GM08714 (cell line): Measurements from ENCODE around the gene CLN3.
"Not testable (repeated sequence)": the region's sequence is repeated elsewhere in the genome, so short reads cannot be mapped to it uniquely, and the experiment has no call there.

ENCODE experiments used
- H3K4me3 ChIP-seq: fragments of 200-500 bp; sonication (Bioruptor generic); 2 replicates; pipeline ENCODE4 v1.5.1; 2014; ENCODE audit warnings: mild to moderate bottlenecking, low read length, inconsistent platforms
- ZNF274 ChIP-seq: IDR thresholded peaks from 2 replicates; pipeline ENCODE4 v1.6.1; 2012; ENCODE audit warnings: mild to moderate bottlenecking, low read depth, low read length

The CLN3 gene

DNA sequence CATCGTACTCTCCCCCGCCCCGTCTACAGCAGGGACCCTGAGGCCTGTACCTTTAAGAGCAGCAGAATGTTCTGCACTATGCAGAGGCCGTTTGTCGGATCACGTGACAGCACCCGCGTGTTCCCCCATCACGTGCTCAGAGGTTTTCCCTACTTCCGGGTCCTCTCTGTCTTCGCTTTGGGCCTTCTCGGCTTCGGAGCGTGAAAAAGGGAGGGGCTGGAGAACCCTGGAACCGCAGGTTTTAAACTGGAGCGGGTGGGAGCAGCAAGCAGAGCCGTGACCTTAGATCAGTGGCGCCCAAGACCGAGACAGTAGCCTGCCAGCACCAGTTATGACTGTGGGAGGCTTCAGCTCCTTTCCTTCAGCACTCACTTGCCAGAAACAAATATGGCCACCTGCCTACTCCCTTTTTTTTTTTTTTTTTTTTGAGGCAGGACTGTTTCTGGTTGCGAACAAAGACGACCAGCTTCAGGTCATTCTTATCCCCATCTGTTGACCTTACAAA lies at the start of gene CLN3:
TSS of gene CLN3 (minus strand) at position 105 of the 505 bp plus-strand sequence. CDS start 315 bp downstream, outside the sequence.
- peak within 1 kb of the TSS; percentile 81 for H3K4me3 ChIP-seq
- TF ChIP-seq ZNF274 = no peak

DNA sequence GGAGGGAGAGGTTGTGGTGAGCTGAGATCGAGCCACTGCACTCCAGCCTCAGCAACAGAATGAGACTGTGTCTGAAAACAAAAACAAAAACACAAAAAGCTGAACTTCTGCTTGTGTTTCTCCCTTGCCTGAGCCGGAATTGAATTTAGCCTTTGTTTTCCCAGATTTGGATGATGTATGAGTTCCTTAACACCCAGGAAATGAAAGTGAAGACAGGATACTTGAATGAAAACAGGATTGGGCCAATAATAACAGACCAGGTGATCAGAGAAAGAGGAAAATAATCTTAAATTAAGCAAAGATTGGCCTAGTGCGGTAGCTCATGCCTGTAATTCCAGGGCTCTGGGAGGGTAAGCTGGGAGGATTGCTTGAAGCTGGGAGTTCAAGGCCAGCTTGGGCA lies 48.5 kb upstream of the CLN3 start:
- H3K4me3 ChIP-seq = no peak overlapping the region
- TF ChIP-seq ZNF274 = no peak

DNA sequence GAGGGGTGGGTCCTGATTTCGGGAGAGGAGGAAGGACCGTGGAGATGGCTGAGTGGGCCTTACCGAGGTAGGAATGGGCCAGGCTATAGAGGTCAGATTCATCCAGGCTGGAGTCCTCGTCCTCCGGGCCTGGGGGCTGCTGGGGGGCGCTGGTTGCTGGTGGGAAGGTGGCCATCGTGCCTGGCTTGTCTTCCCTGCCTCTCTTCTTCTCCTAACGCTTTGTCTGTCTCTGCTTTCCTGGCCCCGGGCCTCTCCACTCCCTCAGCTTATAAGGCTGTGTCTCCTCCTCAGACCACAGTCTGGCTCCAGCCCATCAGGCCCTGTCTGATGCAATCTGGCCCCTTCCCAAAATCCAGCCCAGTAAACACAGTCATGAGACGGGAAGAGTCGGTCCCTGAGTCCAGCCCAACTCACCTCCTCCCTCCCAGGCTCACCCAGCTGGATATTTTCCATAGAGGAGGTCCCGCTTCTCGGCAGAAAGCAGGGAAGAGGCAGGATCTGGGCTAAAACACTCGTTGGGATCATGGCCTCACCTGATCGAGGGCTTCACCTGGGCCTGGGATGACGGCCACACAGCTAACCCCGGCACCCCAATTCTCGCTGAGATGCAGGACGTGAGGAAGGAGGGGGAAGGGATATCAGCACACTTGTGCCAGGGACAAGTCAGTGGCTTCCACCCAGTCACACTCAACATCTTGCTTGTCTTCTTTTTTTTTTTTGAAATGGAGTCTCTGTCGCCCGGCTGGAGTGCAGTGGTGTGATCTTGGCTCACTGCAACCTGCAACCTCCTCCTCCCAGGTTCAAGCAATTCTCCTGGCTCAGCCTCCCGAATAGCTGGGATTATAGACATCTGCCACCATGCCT lies 47.1 kb upstream of the CLN3 start, which contains the start of gene NUPR1:
TSS of gene NUPR1 (minus strand) at position 242 of the 864 bp plus-strand sequence. CDS start at position 175, 67 bp downstream.
- TF ChIP-seq ZNF274 = no peak
- H3K4me3 ChIP-seq = no peak within 1 kb of the TSS

DNA sequence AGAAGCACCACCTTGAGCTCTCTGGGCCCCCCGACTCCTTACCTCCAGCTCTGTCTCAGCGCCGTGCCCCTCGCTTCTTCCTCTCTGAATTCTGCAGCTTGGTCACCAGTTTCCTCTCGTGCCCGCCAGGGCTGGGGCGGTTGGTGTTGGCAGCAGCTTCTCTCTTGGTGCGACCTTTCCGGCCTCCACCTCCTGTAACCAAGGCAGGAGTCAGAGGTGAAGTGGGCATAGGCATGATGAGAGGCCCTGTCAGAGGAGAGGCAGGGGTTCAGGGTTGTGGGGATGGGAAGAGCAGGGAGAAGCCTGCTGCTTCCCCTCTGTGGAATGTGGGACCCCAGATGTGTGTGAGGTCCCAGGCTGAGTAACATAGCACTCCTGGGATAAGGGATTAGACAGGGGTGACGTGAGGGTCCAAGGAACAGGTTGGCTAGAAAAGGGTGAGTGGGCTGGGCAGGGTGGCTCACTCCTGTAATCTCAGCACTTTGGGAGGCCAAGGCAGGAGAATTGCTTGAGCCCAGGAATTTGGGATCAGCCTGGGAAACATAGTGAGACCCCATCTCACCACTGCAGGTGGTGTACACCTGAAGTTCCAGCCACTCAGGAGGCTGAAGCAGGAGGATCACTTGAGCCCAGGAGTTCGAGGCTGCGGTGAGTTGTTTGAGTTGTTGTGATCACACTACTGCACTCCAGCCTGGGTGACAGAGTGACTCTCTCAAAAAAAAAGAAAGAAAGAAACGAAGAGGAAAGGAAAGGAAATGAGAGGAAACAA lies 46.3 kb upstream of the CLN3 start:
- no peak overlapping the region for H3K4me3 ChIP-seq
- TF ChIP-seq ZNF274 = no peak

DNA sequence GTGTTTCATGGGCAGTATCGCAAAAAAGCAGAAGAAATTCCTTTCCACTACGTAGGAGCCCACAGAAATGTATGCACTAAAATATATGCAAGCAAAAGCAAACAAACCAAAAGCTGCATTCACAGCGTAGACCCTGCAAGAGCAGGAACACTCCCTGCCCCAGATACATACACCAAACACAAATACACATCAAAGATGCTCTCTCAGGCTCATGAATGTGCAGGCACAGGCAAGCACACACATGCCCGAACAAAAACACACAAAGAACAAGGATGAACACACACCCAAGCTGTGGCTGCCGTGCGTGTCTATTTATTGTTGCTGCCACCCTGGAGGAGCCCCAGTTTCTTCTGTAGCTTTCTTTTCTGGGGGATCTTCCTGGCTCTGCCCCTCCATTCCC lies 45.2 kb upstream of the CLN3 start:
- TF ChIP-seq ZNF274 = no peak
- no peak overlapping the region for H3K4me3 ChIP-seq

DNA sequence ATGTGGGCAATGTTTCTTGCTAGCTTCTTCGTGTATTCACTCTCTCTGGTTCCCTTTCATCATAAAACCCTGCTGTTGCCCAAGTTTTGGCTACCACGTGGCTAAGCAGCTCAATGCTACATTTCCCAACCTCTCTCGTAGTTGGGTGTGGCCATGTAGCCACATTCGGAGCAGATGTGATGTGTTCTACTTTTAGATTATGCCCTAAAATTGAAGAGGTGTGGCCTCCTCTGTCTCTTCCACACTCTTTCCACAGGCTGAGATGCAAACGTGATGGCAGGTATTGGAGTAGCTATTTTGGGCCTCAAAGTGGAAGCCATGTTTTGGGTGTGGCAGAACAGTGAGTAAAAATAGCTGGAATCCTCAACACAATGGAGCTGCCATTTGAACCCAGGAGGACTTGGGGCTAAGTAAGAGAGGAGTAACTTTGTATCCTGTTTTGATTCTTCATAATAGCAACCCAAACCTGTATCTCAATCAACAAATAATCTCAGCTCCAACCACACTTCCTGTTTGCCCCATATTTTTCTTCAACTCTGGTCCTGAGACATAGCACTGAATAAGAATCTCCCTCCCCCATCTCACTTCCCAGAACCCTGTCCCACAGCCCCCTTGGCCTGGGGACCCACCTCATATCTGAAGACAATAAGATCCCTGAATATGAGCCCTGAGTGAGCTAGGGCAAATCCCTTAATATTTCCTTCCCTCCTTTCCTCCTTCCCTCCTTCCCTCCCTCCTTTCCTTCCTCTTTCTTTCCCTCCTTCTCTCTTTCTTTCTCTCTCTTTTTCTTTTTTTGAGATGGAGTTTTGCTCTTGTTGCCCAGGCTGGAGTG lies 42.9 kb upstream of the CLN3 start:
- no peak overlapping the region for H3K4me3 ChIP-seq
- TF ChIP-seq ZNF274 = no peak

DNA sequence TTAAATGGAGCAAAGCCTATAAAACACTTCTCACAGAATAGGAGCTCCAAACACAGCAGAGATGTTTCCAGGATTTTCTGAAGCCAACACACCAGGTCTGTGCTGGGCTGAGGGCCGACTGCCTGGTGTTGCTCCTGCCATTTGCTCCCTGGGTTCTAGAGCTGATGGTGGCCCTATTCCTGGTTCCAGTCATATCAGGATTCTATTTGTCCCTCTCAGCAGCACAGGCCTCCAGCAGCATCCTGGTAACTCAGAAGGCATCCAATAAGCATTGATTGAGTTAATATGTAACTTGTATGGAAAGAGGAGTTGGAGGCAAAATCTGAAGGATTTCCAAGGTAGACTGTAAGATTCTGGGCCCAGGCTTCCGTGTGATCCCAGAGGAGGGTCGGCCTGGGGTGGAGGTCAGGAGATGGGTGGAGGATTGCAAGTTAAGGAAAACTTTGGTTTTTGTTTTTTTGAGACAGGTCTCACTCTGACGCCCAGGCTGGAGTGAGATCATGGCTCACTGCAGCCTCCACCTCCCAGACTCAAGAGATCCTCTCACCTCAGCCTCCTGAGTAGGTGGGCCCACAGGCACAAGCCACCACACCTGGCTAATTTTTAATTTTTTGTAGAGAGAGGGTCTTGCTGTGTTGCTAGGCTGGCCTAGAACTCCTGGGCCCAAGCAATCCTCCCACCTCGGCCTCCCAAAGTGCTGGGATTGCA lies 41.2 kb upstream of the CLN3 start:
- no peak for TF ChIP-seq ZNF274
- no peak overlapping the region for H3K4me3 ChIP-seq

DNA sequence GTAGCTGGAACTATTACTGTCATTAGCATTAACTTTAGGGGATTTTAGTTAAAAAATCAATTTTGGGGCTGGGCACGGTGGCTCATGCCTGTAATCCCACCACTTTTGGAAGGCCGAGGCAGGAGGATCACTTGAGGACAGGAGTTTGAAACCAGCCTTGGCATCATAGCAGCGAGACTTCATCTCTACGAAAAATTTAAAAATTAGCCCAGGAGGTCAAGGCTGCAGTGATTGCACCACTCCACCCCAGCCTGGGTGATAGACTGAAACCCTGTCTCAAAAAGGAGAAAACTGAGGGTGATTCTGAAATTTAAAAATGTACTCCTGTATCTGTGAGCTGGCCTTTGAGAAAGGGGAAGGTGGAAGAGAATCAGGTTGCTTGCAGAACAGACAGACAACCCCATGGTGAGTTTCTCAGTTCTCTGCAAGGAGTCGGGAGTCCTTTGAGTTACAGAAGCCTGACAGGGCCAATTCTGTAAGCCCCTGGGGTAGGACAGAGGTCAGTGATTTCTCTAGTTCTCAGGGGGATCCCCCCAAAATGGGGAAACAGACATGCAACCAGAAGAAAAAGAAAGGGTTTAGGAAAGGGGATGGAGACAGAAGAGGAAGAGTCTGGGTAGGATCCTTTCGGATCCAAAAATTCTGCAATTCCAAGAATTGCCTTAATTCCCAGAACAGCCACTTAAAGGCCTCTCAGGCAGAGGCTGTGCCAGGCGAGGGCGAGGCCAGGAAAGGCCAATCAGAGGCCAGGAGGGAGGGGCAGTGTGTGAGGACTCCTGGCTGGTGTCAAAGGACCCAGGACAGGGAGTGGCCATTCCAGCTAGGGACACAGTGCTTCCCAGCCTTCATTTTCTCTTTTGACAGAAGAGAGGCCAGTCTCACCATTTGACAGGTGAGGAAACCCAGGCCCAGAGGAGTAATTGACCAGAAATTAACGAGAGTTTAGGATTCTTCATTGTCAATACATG lies 40.2 kb upstream of the CLN3 start:
- no peak overlapping the region for H3K4me3 ChIP-seq
- TF ChIP-seq ZNF274 = no peak

DNA sequence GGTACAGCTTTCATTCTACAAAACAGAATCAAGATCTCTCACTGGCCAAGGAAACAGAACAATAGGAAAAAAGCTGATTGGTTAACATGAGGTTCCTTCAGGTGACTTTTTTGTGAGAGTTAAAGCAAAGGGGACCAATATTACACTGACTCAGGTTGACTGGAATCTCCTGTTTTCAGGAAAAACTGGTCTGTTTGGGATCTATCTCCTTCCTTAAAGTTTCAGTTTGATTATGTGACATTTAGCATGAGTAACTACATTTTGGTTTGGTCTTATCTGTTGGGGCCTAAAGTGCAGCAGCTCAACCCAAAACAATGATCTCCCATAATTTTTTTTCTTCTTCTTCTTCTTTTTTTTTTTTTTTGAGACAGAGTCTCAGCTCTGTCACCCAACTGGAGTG lies 37.2 kb upstream of the CLN3 start:
- no peak for TF ChIP-seq ZNF274
- H3K4me3 ChIP-seq = no peak overlapping the region

DNA sequence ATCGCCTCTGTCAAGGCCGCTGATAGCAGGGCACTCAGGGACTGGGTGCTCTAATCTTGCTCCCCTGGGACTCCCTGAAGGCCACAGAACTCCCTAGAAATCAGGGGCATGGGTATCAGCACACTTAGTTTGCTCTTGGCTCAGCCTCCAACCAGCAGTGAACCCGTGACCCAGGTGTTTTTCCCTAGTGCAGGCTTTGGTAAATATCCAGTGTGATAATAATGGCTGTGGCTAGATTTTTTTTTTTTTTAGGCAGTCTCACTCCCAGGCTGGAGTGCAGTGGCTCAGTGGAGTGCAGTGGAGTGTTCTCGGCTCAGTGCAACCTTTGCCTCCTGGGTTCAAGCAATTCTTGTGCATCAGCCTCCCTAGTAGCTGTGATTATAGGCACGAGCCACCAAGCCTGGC lies 36.6 kb upstream of the CLN3 start:
- no peak overlapping the region for H3K4me3 ChIP-seq
- no peak for TF ChIP-seq ZNF274

DNA sequence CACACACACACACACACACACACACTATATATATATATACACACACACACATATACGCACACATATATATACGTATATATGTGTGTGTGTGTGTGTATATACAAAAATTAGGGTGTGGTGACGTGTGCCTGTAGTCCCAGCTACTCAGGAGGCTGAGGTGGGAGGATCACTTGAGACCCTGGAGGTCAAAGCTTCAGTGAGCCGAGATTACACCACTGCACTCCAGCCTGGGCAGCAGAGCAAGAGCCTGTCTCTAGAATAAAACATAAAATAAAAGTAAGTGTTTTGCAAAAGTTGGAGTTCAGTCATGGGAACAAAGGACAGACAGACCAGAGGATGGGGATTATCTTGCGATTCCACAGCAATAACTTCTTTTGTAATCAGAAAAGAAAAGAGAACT lies 36.1 kb upstream of the CLN3 start:
- no peak for TF ChIP-seq ZNF274
- no peak overlapping the region for H3K4me3 ChIP-seq

DNA sequence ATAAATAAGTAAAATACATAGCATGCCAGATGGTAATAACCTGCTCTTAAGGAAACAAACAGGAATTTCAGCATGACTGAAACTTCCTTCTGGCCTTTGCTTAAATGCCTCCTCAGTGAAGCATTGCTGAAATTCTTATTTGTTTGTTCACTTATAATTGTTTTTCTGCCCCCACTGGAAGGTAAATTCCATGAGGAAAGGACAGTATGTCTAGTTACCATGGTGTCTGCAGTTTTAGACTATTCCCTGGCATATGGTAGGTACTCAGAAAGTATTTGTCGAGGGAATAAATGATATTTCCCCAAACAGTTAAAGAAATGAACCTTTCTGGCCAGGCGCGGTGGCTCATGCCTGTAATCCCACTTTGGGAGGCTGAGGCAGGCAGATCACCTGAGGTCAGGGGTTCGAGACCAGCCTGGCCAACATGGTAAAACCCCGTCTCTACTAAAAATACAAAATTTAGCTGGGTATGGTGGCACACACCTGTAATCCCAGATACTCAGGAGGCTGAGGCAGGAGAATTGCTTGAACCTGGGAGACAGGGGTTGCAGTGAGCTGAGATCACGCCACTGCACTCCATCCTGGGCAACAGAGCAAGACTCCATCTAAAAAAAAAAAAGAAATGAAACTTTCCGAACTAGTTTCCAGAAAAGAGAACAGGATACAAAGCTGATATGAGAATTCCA lies 35.4 kb upstream of the CLN3 start:
- H3K4me3 ChIP-seq = not testable (repeated sequence)
